ENCODE data around the gene CIPC. TPM values are rescaled to one million over a fixed set of nuclear protein-coding genes. Genes with fewer than 3 reads are reported as not detected.
A peak's percentile ranks its signal among the peaks of the same experiment; 100 is the strongest.

Gene CIPC
- polyA plus RNA-seq, 1 donor from 2014 or later, result 36.7 TPM

DNA sequence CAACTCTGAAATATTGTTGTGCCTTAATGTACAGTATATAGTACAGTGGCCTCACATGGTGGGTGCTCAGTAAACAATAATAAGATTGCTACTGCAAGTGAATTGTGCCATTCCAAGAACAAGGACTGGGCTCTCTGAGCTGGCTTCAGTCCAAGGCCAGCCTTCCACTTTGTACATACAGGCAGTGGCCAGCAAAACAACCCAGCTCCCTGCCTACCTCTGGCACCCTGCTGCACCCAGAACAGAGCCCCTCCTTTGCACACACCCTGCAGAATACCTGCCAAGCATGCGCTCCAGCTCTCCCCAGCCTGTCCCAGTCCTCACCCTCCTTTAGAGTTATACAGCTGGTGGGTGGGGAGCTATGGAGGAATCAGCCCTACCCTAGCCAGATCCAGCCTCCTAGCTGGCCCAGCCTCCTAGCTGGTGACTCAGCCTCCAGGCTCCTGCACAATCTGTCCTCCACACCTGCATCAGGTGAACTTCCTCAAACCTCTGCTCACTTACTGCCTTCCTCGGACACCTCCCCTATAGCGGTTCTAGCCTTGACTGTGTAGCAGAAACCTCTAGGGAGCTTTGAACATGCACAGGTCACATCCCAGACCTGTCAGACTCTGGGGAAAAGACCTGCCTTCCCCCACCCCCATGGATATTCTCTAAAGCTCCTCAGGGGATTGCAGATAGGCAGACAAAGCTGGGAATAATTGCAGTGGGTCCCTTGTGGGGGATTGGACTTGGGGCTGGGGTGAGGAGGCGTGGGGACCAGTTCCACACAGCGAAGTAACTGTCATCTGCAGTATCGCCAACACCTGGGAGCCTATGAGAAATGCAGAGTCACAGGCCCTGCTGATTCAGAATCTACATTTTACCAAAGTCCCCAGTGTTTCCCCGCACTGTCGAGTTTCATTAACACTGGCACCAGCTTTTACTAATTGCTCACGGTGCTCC is 25.6 kb downstream of the CIPC start:
- no peak overlapping the region for H3K27ac ChIP-seq (ENCODE audit: low read length)
- no peaks in the 10 kb centered on the region for H3F3A ChIP-seq (ENCODE audit: insufficient read depth, low read length, poor library complexity, severe bottlenecking)
- H3K79me2 ChIP-seq (replicated peaks; ENCODE audit: insufficient read depth, low read length), result no peaks in the 10 kb centered on the region
- no peak overlapping the region for H3K4me2 ChIP-seq (ENCODE audit: low read length)
- H3K9ac ChIP-seq (ENCODE audit: low read length), result no peak overlapping the region
- no peak overlapping the region for H3K4me3 ChIP-seq (ENCODE audit: low read length)
- H3K9me3 ChIP-seq (ENCODE audit: low read length), result no peaks in the 10 kb centered on the region
- TF ChIP-seq, protein P1, sequence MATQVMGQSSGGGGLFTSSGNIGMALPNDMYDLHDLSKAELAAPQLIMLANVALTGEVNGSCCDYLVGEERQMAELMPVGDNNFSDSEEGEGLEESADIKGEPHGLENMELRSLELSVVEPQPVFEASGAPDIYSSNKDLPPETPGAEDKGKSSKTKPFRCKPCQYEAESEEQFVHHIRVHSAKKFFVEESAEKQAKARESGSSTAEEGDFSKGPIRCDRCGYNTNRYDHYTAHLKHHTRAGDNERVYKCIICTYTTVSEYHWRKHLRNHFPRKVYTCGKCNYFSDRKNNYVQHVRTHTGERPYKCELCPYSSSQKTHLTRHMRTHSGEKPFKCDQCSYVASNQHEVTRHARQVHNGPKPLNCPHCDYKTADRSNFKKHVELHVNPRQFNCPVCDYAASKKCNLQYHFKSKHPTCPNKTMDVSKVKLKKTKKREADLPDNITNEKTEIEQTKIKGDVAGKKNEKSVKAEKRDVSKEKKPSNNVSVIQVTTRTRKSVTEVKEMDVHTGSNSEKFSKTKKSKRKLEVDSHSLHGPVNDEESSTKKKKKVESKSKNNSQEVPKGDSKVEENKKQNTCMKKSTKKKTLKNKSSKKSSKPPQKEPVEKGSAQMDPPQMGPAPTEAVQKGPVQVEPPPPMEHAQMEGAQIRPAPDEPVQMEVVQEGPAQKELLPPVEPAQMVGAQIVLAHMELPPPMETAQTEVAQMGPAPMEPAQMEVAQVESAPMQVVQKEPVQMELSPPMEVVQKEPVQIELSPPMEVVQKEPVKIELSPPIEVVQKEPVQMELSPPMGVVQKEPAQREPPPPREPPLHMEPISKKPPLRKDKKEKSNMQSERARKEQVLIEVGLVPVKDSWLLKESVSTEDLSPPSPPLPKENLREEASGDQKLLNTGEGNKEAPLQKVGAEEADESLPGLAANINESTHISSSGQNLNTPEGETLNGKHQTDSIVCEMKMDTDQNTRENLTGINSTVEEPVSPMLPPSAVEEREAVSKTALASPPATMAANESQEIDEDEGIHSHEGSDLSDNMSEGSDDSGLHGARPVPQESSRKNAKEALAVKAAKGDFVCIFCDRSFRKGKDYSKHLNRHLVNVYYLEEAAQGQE (IDR thresholded peaks at IDR 0.05; ENCODE audit: borderline replicate concordance), result no peak
- no peak for TF ChIP-seq TAF1 (IDR thresholded peaks at IDR 0.05; ENCODE audit: low read depth)
- TF ChIP-seq SMC3 (conservative IDR thresholded peaks at IDR 0.05; ENCODE audit: poor library complexity), result no peak
- TF ChIP-seq EZH2 (IDR thresholded peaks at IDR 0.05; ENCODE audit: borderline replicate concordance, insufficient read depth, low read length, poor library complexity, severe bottlenecking), result no peak
- TF ChIP-seq RAD21 (conservative IDR thresholded peaks at IDR 0.05), result no peak
- no peak for TF ChIP-seq POLR2AphosphoS5 (IDR thresholded peaks at IDR 0.05)
- no peak for TF ChIP-seq MXI1 (conservative IDR thresholded peaks at IDR 0.05; ENCODE audit: poor library complexity, severe bottlenecking)
- no peak for TF ChIP-seq CTCF (IDR thresholded peaks at IDR 0.05; ENCODE audit: poor library complexity, severe bottlenecking)
- no peaks in the 10 kb centered on the region for H3K36me3 ChIP-seq (ENCODE audit: insufficient read depth, low read length)
- no peak overlapping the region for H2AFZ ChIP-seq (ENCODE audit: low read depth, low read length)
- no peaks in the 10 kb centered on the region for H4K20me1 ChIP-seq (ENCODE audit: insufficient read depth)
- H3K27me3 ChIP-seq (ENCODE audit: insufficient read depth, low read depth, low read length), result peaks cover 41% of the 10 kb centered on the region
- H3K9me2 ChIP-seq (ENCODE audit: insufficient read depth, low read length), result no peaks in the 10 kb centered on the region

- Histone ChIP-seq H3K27me3 (ENCODE audit: insufficient read depth, low read depth, low read length) (peaks cover 41% of the 10 kb centered on the region), H3K9me3 (ENCODE audit: low read length) (no peaks in the 10 kb centered on the region), H3F3A (ENCODE audit: insufficient read depth, low read length, poor library complexity, severe bottlenecking) (no peaks in the 10 kb centered on the region), H3K4me2 (ENCODE audit: low read length) (no peak overlapping the region), H3K4me3 (ENCODE audit: low read length) (peak overlapping the region; percentile 57), H3K9ac (ENCODE audit: low read length) (peak overlapping the region; percentile 46), H2AFZ (ENCODE audit: low read depth, low read length) (no peak overlapping the region), H3K79me2 (replicated peaks; ENCODE audit: insufficient read depth, low read length) (no peaks in the 10 kb centered on the region), H3K9me2 (ENCODE audit: insufficient read depth, low read length) (no peaks in the 10 kb centered on the region), H3K36me3 (ENCODE audit: insufficient read depth, low read length) (no peaks in the 10 kb centered on the region), H3K27ac (ENCODE audit: low read length) (no peak overlapping the region), H4K20me1 (ENCODE audit: insufficient read depth) (no peaks in the 10 kb centered on the region)
- TF ChIP-seq SMC3 (conservative IDR thresholded peaks at IDR 0.05; ENCODE audit: poor library complexity) (peak; percentile 58), POLR2AphosphoS5 (IDR thresholded peaks at IDR 0.05) (no peak), CTCF (IDR thresholded peaks at IDR 0.05; ENCODE audit: poor library complexity, severe bottlenecking) (peak; percentile 74), MXI1 (conservative IDR thresholded peaks at IDR 0.05; ENCODE audit: poor library complexity, severe bottlenecking) (no peak), RAD21 (conservative IDR thresholded peaks at IDR 0.05) (peak; percentile 52), TAF1 (IDR thresholded peaks at IDR 0.05; ENCODE audit: low read depth) (no peak), EZH2 (IDR thresholded peaks at IDR 0.05; ENCODE audit: borderline replicate concordance, insufficient read depth, low read length, poor library complexity, severe bottlenecking) (no peak), EP300 (conservative IDR thresholded peaks at IDR 0.05; ENCODE audit: poor library complexity, severe bottlenecking) (no peak)
- TF ChIP-seq, protein P1 (IDR thresholded peaks at IDR 0.05; ENCODE audit: borderline replicate concordance), result no peak
Observed at GRCh38 chr14:77124345-77125280, 26.6 kb downstream of the CIPC start.

Measured in neural cell (in vitro differentiated cells).